SK-N-SH treated with all-trans-retinoic acid at 6 μM for 48 hours (cell line): Measurements from ENCODE around the gene CYP4V2.

Experiments used
- ATAC-seq: fragments of 200-7000 bp; cut with Tn5 transposase; 3 replicates; pipeline ENCODE4 v1.9.1; 2020; ENCODE audit warnings: mild to moderate bottlenecking, moderate library complexity
- ARNTL ChIP-seq: fragments of 450-650 bp; formaldehyde crosslinking; IDR thresholded peaks from 2 replicates; pipeline ENCODE4 v1.5.0; 2020; ENCODE audit warnings: low read depth, mild to moderate bottlenecking, moderate library complexity, borderline replicate concordance
- BACH2 ChIP-seq: fragments of 250-450 bp; sonication (Bioruptor Pico); IDR thresholded peaks from 2 replicates; pipeline ENCODE4 v1.9.0; 2021; ENCODE audit warnings: mild to moderate bottlenecking, borderline replicate concordance
- CSDC2 ChIP-seq: fragments of 250-450 bp; sonication (Bioruptor Pico); IDR thresholded peaks from 2 replicates; pipeline ENCODE4 v1.5.0; 2020; ENCODE audit warnings: mild to moderate bottlenecking, moderate library complexity
- ESRRG ChIP-seq: fragments of 250-450 bp; sonication (Bioruptor Pico); IDR thresholded peaks from 2 replicates; pipeline ENCODE4 v1.6.1; 2021; ENCODE audit warnings: mild to moderate bottlenecking
- GLIS3 ChIP-seq: fragments of 250-450 bp; sonication (Bioruptor Pico); IDR thresholded peaks from 2 replicates; pipeline ENCODE4 v1.5.0; 2020; ENCODE audit warnings: mild to moderate bottlenecking, moderate library complexity
- ISL1 ChIP-seq: fragments of 250-450 bp; sonication (Bioruptor Pico); IDR thresholded peaks from 2 replicates; pipeline ENCODE4 v2.1.2; 2022; ENCODE audit warnings: mild to moderate bottlenecking, moderate library complexity
- OSR1 ChIP-seq: fragments of 250-450 bp; sonication (Bioruptor Pico); IDR thresholded peaks from 2 replicates; pipeline ENCODE4 v1.8.0; 2022; ENCODE audit warnings: moderate library complexity, mild to moderate bottlenecking, inconsistent platforms
- PATZ1 ChIP-seq: fragments of 250-450 bp; sonication (Bioruptor Pico); IDR thresholded peaks from 2 replicates; pipeline ENCODE4 v1.8.0; 2020; ENCODE audit warnings: mild to moderate bottlenecking, moderate library complexity, borderline replicate concordance
- PPARA ChIP-seq: fragments of 250-450 bp; sonication (Bioruptor Pico); IDR thresholded peaks from 2 replicates; pipeline ENCODE4 v1.5.0; 2020; ENCODE audit warnings: mild to moderate bottlenecking, borderline replicate concordance
- RARB ChIP-seq: fragments of 250-450 bp; sonication (Bioruptor Pico); IDR thresholded peaks from 2 replicates; pipeline ENCODE4 v1.8.0; 2021; ENCODE audit warnings: mild to moderate bottlenecking, moderate library complexity
- SNAI2 ChIP-seq: fragments of 250-450 bp; sonication (Bioruptor Pico); IDR thresholded peaks from 2 replicates; pipeline ENCODE4 v1.5.0; 2020; ENCODE audit warnings: mild to moderate bottlenecking, moderate library complexity
- TCF4 ChIP-seq: fragments of 250-450 bp; sonication (Bioruptor Pico); IDR thresholded peaks from 2 replicates; pipeline ENCODE4 v1.8.0; 2021; ENCODE audit warnings: mild to moderate bottlenecking, moderate library complexity, borderline replicate concordance
- TOX ChIP-seq: fragments of 250-450 bp; sonication (Bioruptor Pico); IDR thresholded peaks from 2 replicates; pipeline ENCODE4 v1.8.0; 2021; ENCODE audit warnings: mild to moderate bottlenecking, moderate library complexity, borderline replicate concordance
- ZC3H10 ChIP-seq: fragments of 250-450 bp; sonication (Bioruptor Pico); IDR thresholded peaks from 2 replicates; pipeline ENCODE4 v1.5.1; 2021; ENCODE audit warnings: mild to moderate bottlenecking, moderate library complexity
- ZFP30 ChIP-seq: fragments of 450-650 bp; formaldehyde crosslinking; IDR thresholded peaks from 2 replicates; pipeline ENCODE4 v1.5.0; 2022; ENCODE audit warnings: mild to moderate bottlenecking, moderate library complexity
- ZNF565 ChIP-seq: fragments of 450-650 bp; formaldehyde crosslinking; conservative IDR thresholded peaks from 2 replicates; pipeline ENCODE4 v1.5.0; 2020; ENCODE audit warnings: low read depth, mild to moderate bottlenecking, moderate library complexity
- ZNF70 ChIP-seq: fragments of 450-650 bp; formaldehyde crosslinking; IDR thresholded peaks from 2 replicates; pipeline ENCODE4 v1.5.0; 2020; ENCODE audit warnings: mild to moderate bottlenecking, moderate library complexity
- ZNF8 ChIP-seq: fragments of 450-650 bp; formaldehyde crosslinking; IDR thresholded peaks from 2 replicates; pipeline ENCODE4 v1.5.0; 2020; ENCODE audit warnings: mild to moderate bottlenecking, moderate library complexity
- TF ChIP-seq, protein P1 (sequence below): fragments of 250-450 bp; sonication (Bioruptor Pico); IDR thresholded peaks from 2 replicates; pipeline ENCODE4 v1.8.0; 2021; ENCODE audit warnings: low read depth, mild to moderate bottlenecking, moderate library complexity, borderline replicate concordance
- TF ChIP-seq, protein P2 (sequence below): fragments of 250-450 bp; sonication (Bioruptor Pico); IDR thresholded peaks from 2 replicates; pipeline ENCODE4 v1.5.1; 2021; ENCODE audit warnings: mild to moderate bottlenecking, moderate library complexity
- TF ChIP-seq, protein P3 (sequence below): fragments of 250-450 bp; sonication (Bioruptor Pico); IDR thresholded peaks from 2 replicates; pipeline ENCODE4 v1.5.1; 2020; ENCODE audit warnings: low read depth, mild to moderate bottlenecking, moderate library complexity
- TF ChIP-seq, protein P4 (sequence below): fragments of 250-450 bp; sonication (Bioruptor Pico); IDR thresholded peaks from 2 replicates; pipeline ENCODE4 v1.5.0; 2020; ENCODE audit warnings: mild to moderate bottlenecking, moderate library complexity

CYP4V2 gene

GRCh38 chr4:186191200-186192065 lies at the start of gene CYP4V2:
CYP4V2 (plus strand) TSS chr4:186191567; CDS start chr4:186191824, 257 bp downstream.
- peak; percentile 86 for ATAC-seq
- peak; percentile 25; the same call in 1 of the 2 replicates for TF ChIP-seq GLIS3 (CRISPR knock-in tag)
- no peak for TF ChIP-seq BACH2 (CRISPR knock-in tag)
- 0 out of 2 replicates have a peak, but pooled peaks have one; percentile 4 for TF ChIP-seq ZNF70 (CRISPR knock-in tag)
- TF ChIP-seq ESRRG (CRISPR knock-in tag) = peak; percentile 74; the same call in 1 of the 2 replicates
- TF ChIP-seq, protein P1, sequence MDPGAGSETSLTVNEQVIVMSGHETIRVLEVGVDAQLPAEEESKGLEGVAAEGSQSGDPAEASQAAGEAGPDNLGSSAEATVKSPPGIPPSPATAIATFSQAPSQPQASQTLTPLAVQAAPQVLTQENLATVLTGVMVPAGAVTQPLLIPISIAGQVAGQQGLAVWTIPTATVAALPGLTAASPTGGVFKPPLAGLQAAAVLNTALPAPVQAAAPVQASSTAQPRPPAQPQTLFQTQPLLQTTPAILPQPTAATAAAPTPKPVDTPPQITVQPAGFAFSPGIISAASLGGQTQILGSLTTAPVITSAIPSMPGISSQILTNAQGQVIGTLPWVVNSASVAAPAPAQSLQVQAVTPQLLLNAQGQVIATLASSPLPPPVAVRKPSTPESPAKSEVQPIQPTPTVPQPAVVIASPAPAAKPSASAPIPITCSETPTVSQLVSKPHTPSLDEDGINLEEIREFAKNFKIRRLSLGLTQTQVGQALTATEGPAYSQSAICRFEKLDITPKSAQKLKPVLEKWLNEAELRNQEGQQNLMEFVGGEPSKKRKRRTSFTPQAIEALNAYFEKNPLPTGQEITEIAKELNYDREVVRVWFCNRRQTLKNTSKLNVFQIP (CRISPR knock-in tag) = 0 out of 2 replicates have a peak, but pooled peaks have one; percentile 55
- TF ChIP-seq, all 23 proteins: peak for 4

GRCh38 chr4:186144198-186144945 lies 47.0 kb upstream of the CYP4V2 start:
- TF ChIP-seq ISL1 (CRISPR knock-in tag) (no peak), TOX (no peak), PATZ1 (no peak), ZNF565 (CRISPR knock-in tag) (no peak), ZC3H10 (no peak), ZNF8 (CRISPR knock-in tag) (no peak), ARNTL (CRISPR knock-in tag) (no peak), RARB (CRISPR knock-in tag) (no peak), ESRRG (CRISPR knock-in tag) (no peak), TCF4 (no peak), OSR1 (CRISPR knock-in tag) (no peak), SNAI2 (CRISPR knock-in tag) (no peak)
- TF ChIP-seq, protein P2, sequence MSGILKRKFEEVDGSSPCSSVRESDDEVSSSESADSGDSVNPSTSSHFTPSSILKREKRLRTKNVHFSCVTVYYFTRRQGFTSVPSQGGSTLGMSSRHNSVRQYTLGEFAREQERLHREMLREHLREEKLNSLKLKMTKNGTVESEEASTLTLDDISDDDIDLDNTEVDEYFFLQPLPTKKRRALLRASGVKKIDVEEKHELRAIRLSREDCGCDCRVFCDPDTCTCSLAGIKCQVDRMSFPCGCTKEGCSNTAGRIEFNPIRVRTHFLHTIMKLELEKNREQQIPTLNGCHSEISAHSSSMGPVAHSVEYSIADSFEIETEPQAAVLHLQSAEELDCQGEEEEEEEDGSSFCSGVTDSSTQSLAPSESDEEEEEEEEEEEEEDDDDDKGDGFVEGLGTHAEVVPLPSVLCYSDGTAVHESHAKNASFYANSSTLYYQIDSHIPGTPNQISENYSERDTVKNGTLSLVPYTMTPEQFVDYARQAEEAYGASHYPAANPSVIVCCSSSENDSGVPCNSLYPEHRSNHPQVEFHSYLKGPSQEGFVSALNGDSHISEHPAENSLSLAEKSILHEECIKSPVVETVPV (CRISPR knock-in tag) = no peak
- TF ChIP-seq, protein P3, sequence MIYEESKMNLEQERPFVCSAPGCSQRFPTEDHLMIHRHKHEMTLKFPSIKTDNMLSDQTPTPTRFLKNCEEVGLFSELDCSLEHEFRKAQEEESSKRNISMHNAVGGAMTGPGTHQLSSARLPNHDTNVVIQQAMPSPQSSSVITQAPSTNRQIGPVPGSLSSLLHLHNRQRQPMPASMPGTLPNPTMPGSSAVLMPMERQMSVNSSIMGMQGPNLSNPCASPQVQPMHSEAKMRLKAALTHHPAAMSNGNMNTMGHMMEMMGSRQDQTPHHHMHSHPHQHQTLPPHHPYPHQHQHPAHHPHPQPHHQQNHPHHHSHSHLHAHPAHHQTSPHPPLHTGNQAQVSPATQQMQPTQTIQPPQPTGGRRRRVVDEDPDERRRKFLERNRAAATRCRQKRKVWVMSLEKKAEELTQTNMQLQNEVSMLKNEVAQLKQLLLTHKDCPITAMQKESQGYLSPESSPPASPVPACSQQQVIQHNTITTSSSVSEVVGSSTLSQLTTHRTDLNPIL (CRISPR knock-in tag) = no peak
- peak; percentile 70 for ATAC-seq

DNA sequence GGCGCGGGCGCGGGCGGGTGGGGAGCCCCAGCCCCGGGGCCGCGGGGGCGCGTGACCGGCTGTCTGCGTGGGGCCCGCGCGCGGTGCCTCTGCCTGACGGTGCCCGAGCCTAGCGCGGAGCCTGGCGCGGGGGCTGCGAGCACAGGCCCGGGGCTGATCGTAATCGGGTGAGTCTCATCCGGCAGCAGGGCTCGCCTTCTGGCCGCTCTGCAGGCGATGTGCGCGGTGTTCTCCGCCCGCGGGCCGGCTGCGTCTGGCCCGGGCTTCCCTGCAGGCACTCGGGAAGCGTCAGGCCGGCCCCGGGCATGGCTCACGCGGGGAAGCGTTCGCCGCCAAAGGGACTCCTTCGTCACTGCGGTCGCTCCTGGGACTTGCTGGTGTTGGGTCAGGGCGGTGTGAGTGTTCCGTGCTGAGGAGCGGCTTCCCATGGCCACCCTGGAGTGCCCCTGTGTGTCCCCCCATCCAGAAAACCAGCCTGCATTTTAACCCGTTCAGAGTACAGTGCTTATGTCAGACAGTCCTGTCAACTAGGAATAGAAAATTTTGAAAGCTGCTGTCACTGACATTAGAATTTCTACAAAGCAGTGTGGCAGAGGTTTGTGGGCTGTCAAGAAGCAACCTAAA lies 46.3 kb upstream of the CYP4V2 start:
- ATAC-seq = peak; percentile 76
- TF ChIP-seq BACH2 (CRISPR knock-in tag) (no peak), GLIS3 (CRISPR knock-in tag) (no peak), TCF4 (no peak), ZNF8 (CRISPR knock-in tag) (no peak), CSDC2 (CRISPR knock-in tag) (no peak), PATZ1 (no peak), ZC3H10 (no peak), ZFP30 (CRISPR knock-in tag) (no peak), TOX (no peak), ESRRG (CRISPR knock-in tag) (no peak), ZNF565 (CRISPR knock-in tag) (no peak), PPARA (CRISPR knock-in tag) (no peak)
- TF ChIP-seq, protein P2 (CRISPR knock-in tag) = no peak
- TF ChIP-seq, protein P4, sequence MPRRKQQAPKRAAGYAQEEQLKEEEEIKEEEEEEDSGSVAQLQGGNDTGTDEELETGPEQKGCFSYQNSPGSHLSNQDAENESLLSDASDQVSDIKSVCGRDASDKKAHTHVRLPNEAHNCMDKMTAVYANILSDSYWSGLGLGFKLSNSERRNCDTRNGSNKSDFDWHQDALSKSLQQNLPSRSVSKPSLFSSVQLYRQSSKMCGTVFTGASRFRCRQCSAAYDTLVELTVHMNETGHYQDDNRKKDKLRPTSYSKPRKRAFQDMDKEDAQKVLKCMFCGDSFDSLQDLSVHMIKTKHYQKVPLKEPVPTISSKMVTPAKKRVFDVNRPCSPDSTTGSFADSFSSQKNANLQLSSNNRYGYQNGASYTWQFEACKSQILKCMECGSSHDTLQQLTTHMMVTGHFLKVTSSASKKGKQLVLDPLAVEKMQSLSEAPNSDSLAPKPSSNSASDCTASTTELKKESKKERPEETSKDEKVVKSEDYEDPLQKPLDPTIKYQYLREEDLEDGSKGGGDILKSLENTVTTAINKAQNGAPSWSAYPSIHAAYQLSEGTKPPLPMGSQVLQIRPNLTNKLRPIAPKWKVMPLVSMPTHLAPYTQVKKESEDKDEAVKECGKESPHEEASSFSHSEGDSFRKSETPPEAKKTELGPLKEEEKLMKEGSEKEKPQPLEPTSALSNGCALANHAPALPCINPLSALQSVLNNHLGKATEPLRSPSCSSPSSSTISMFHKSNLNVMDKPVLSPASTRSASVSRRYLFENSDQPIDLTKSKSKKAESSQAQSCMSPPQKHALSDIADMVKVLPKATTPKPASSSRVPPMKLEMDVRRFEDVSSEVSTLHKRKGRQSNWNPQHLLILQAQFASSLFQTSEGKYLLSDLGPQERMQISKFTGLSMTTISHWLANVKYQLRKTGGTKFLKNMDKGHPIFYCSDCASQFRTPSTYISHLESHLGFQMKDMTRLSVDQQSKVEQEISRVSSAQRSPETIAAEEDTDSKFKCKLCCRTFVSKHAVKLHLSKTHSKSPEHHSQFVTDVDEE (CRISPR knock-in tag) = no peak
